Common myeloid progenitor, CD34-positive (primary cell): ENCODE measurements around the gene GUK1.

Experiments used
- CTCF ChIA-PET: fragments of 350-600 bp; sonication (Branson Sonifier 250); formaldehyde crosslinking; loops from one replicate; lab custom pipeline; 2021; ENCODE audit warnings: antibody characterized with exemption; lab: Charles Lee
- POLR2A ChIA-PET: fragments of 350-600 bp; sonication (Branson Sonifier 250); formaldehyde crosslinking; loops from one replicate; lab custom pipeline; 2021; ENCODE audit warnings: antibody characterized with exemption; lab: Charles Lee
- DNase-seq, 3 donors: peaks; one replicate each; pipeline versions ENCODE4 v3.0.0 to v3.0.0-alpha.2; 2013
- H3K27ac ChIP-seq, 2 experiments: 1 replicate in 1 of 2; 2 replicates in 1 of 2; pipeline ENCODE4 v1.7.0; 2013; ENCODE audit warnings: inconsistent platforms in 2 of 2, low read length in 2 of 2, mild to moderate bottlenecking in 2 of 2, low read depth in 1 of 2, moderate library complexity in 1 of 2; ENCODE audit not compliant: severe bottlenecking in 2 of 2, insufficient read depth in 1 of 2, poor library complexity in 1 of 2
- H3K27me3 ChIP-seq, 5 experiments: replicated peaks in 2 of 5; 1 replicate in 3 of 5; 2 replicates in 2 of 5; pipeline versions ENCODE4 v1.6.1 to v1.7.0; 2013; ENCODE audit warnings: low read length in 4 of 5, mild to moderate bottlenecking in 2 of 5, moderate library complexity in 2 of 5, inconsistent platforms in 1 of 5; ENCODE audit not compliant: insufficient read depth in 5 of 5, control insufficient read depth in 4 of 5
- H3K36me3 ChIP-seq, 4 experiments: 1 replicate in 2 of 4; 2 replicates in 2 of 4; pipeline versions ENCODE4 v1.6.1 to v1.7.0; 2013; ENCODE audit warnings: low read length in 3 of 4, control low read depth in 1 of 4, mild to moderate bottlenecking in 1 of 4; ENCODE audit not compliant: control insufficient read depth in 4 of 4, insufficient read depth in 4 of 4
- H3K4me1 ChIP-seq, 4 experiments: 1 replicate in 3 of 4; 2 replicates in 1 of 4; pipeline versions ENCODE4 v1.6.1 to v1.7.1; 2013; ENCODE audit warnings: low read length in 3 of 4, mild to moderate bottlenecking in 3 of 4, control low read depth in 1 of 4, inconsistent platforms in 1 of 4, moderate library complexity in 1 of 4; ENCODE audit not compliant: control insufficient read depth in 4 of 4, insufficient read depth in 4 of 4; ENCODE audit errors: control extremely low read depth in 1 of 4
- H3K4me3 ChIP-seq, 7 experiments: 1 replicate in 4 of 7; 2 replicates in 3 of 7; pipeline versions ENCODE4 v1.5.1 to v1.7.0; 2013; ENCODE audit warnings: mild to moderate bottlenecking in 7 of 7, low read length in 6 of 7, moderate library complexity in 6 of 7, inconsistent platforms in 2 of 7, low read depth in 2 of 7, control low read depth in 1 of 7; ENCODE audit not compliant: insufficient read depth in 4 of 7, control insufficient read depth in 1 of 7; ENCODE audit errors: extremely low read depth in 1 of 7
- H3K9me3 ChIP-seq, 5 experiments: 1 replicate in 4 of 5; 2 replicates in 1 of 5; pipeline versions ENCODE4 v1.6.1 to v1.7.1; 2013; ENCODE audit warnings: low read length in 4 of 5, mild to moderate bottlenecking in 2 of 5, inconsistent platforms in 1 of 5, low read depth in 1 of 5, moderate library complexity in 1 of 5; ENCODE audit not compliant: control insufficient read depth in 4 of 5, insufficient read depth in 2 of 5; ENCODE audit errors: control extremely low read depth in 1 of 5
- WGBS: methylation state at CpG from one replicate; pipeline ENCODE4 v1.1.5; 2013; ENCODE audit not compliant: insufficient coverage; 5-methylcytosine and 5-hydroxymethylcytosine counted together

Gene GUK1

GRCh38 chr1:228094432-228095016 is 45.6 kb upstream of the GUK1 start:
- H3K36me3 ChIP-seq = peaks cover 5 to 83% (median 35%) of the 10 kb centered on the region in 4 experiments
- WGBS = 98% methylated on average over 8 of the region's 13 CpGs
- CTCF ChIA-PET = interaction anchor here (1.2 kb wide), 1 partner anchor 96 kb away, joined by 3 read pairs; no protein-coding TSS in a partner anchor

GRCh38 chr1:228095161-228095560 is 44.9 kb upstream of the GUK1 start:
- Histone ChIP-seq H3K27me3 (no peaks in the 10 kb centered on the region), H3K27ac (no peak overlapping the region), H3K36me3 (peaks cover 8 to 86% (median 40%) of the 10 kb centered on the region in 4 experiments), H3K9me3 (peaks cover 0 to 17% (median 11%) of the 10 kb centered on the region in 5 experiments), H3K4me3 (no peak overlapping the region), H3K4me1 (peaks cover 5 to 22% (median 13%) of the 10 kb centered on the region in 4 experiments)
- ChIA-PET CTCF (interaction anchor here (0.7 kb wide), 1 partner anchor 41 kb away, joined by 3 read pairs; no protein-coding TSS in a partner anchor), POLR2A (no interaction called here)
- WGBS = no CpG with 5 or more reads among the region's 4 CpGs
- no peak for DNase-seq

More at GRCh38 chr1:228094432-228095016, 45.6 kb upstream of the GUK1 start:
- H3K27ac ChIP-seq = no peak overlapping the region
- H3K4me3 ChIP-seq = no peak overlapping the region
- peaks cover 0 to 17% (median 11%) of the 10 kb centered on the region in 5 experiments for H3K9me3 ChIP-seq
- no peaks in the 10 kb centered on the region for H3K27me3 ChIP-seq
- no peak for DNase-seq
- H3K4me1 ChIP-seq = peaks cover 5 to 28% (median 20%) of the 10 kb centered on the region in 4 experiments
- POLR2A ChIA-PET = no interaction called here

GRCh38 chr1:228095938-228096337 is 44.1 kb upstream of the GUK1 start:
- WGBS = 90% methylated on average over 5 of the region's 8 CpGs
- peaks cover 2 to 14% (median 8%) of the 10 kb centered on the region in 4 experiments for H3K4me1 ChIP-seq
- POLR2A ChIA-PET = no interaction called here
- peaks cover 8 to 84% (median 43%) of the 10 kb centered on the region in 4 experiments for H3K36me3 ChIP-seq
- CTCF ChIA-PET = no interaction called here
- H3K27ac ChIP-seq = no peak overlapping the region
- no peak overlapping the region for H3K4me3 ChIP-seq
- H3K27me3 ChIP-seq = no peaks in the 10 kb centered on the region
- DNase-seq = no peak
- peaks cover 0 to 17% (median 11%) of the 10 kb centered on the region in 5 experiments for H3K9me3 ChIP-seq

- H3K27ac ChIP-seq = no peak overlapping the region
- peaks cover 2 to 10% (median 7%) of the 10 kb centered on the region in 4 experiments for H3K4me1 ChIP-seq
- no peak for DNase-seq
- POLR2A ChIA-PET = no interaction called here
- CTCF ChIA-PET = interaction anchor here (1.2 to 1.3 kb wide), 2 partner anchors 7 to 10 kb away, joined by 3 to 4 read pairs; no protein-coding TSS in a partner anchor
- no peaks in the 10 kb centered on the region for H3K27me3 ChIP-seq
- no peak overlapping the region for H3K4me3 ChIP-seq
- peaks cover 0 to 17% (median 11%) of the 10 kb centered on the region in 5 experiments for H3K9me3 ChIP-seq
- H3K36me3 ChIP-seq = peaks cover 8 to 88% (median 45%) of the 10 kb centered on the region in 4 experiments
- WGBS = 95% methylated on average over 8 of the region's 13 CpGs
Measured at GRCh38 chr1:228096416-228097332, 43.4 kb upstream of the GUK1 start.

GRCh38 chr1:228097333-228098081 is 42.6 kb upstream of the GUK1 start:
- H3K4me1 ChIP-seq = peaks cover 0 to 16% (median 11%) of the 10 kb centered on the region in 4 experiments
- H3K36me3 ChIP-seq = peaks cover 8 to 83% (median 44%) of the 10 kb centered on the region in 4 experiments
- H3K27ac ChIP-seq = no peak overlapping the region
- POLR2A ChIA-PET = interaction anchor here (0.7 to 1.1 kb wide), 2 partner anchors 8 to 15 kb away, joined by 3 to 5 read pairs; partner anchors contain the start of gene ARF1
- no peaks in the 10 kb centered on the region for H3K27me3 ChIP-seq
- WGBS = 97% methylated on average over 32 of the region's 34 CpGs
- H3K4me3 ChIP-seq = no peak overlapping the region
- no peak for DNase-seq
- CTCF ChIA-PET = interaction anchor here (1.2 to 1.3 kb wide), 2 partner anchors 8 to 10 kb away, joined by 3 to 4 read pairs; no protein-coding TSS in a partner anchor
- H3K9me3 ChIP-seq = peaks cover 0 to 17% (median 11%) of the 10 kb centered on the region in 5 experiments

- whole genome bisulfite sequencing = 93% methylated on average over 27 of the region's 28 CpGs
- peaks cover 0 to 17% (median 11%) of the 10 kb centered on the region in 4 experiments for H3K4me1 ChIP-seq
- CTCF ChIA-PET = interaction anchor here (1.2 to 2.7 kb wide), 5 partner anchors 9 to 95 kb away, joined by 3 to 9 read pairs (median 6); no protein-coding TSS in a partner anchor
- peaks cover 0 to 17% (median 11%) of the 10 kb centered on the region in 5 experiments for H3K9me3 ChIP-seq
- no peaks in the 10 kb centered on the region for H3K27me3 ChIP-seq
- no peak overlapping the region for H3K27ac ChIP-seq
- H3K4me3 ChIP-seq = no peak overlapping the region
- peaks cover 8 to 74% (median 38%) of the 10 kb centered on the region in 4 experiments for H3K36me3 ChIP-seq
- DNase-seq = no peak
- POLR2A ChIA-PET = interaction anchor here (1.1 kb wide), 1 partner anchor 16 kb away, joined by 5 read pairs; the partner anchor contains the start of gene ARF1
Measured at GRCh38 chr1:228098323-228098931, 41.7 kb upstream of the GUK1 start.
